GM19035 (cell line): ENCODE results near the gene SGCD.
"Not testable (repeated sequence)": the region's sequence is repeated elsewhere in the genome, so short reads cannot be mapped to it uniquely, and the experiment has no call there.

Source experiments
- ATAC-seq: cut with Tn5 transposase; IDR thresholded peaks from one replicate; pipeline ENCODE4 v1.9.1; 2021; ENCODE audit not compliant: unreplicated experiment

Gene SGCD

DNA sequence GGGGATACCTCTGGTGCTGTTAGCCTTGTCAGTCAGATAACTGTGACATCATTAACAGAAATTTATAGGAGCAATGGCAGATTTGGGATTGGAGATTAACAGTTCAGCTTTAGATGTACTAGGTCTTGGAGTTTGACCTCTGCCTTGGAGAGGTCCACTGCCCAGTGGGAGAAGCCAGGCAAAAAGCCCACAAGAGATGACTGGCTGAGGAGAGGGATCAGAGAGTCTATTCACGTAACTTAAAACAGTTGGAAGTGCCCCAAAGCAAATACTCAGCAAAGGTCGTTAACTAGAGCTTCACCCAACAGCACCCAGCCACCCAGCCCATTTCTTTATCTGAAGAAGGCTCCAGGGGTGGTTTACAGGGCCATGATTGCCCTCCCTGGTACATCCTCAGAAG lies 290.5 kb downstream of the SGCD start:
- no peak for ATAC-seq

DNA sequence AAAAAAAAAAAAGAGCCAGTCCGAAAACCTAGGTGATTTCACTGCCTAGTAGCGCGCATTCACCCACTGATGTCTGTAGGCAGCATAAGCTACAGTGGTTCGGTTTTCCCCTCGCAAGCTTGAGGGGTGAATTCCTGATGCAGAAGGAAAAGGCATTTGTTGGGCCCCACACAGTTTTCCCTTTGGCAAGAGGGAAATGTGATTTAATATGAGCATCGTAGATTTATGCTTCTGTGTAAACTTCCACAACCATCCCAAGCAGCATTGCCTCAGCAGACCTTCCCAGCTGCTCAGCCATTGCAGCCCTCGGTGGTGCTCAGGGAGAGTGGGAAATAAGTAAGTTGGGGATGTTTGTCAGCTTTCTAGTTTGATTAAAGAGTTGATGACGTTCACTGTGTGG lies 291.6 kb downstream of the SGCD start:
- no peak for ATAC-seq

DNA sequence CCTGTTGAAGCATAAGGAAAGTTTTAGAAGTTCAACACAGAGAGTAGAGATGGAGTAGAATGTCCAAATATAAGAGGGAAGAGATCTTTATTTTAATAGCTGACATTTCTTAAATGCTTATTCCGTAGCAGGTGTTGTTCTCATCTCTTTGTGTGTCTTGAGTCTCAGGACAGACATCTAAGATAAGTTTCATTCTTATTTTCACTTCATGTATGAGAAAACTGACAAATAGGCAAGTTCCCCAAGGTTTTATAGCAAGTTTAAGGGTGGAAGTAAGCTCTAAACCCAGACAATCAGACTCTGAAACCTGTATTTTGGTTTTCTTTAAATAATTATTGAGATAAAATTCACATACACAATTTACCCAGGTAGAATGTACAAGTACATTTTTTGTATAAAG lies 294.8 kb downstream of the SGCD start:
- ATAC-seq: no peak

DNA sequence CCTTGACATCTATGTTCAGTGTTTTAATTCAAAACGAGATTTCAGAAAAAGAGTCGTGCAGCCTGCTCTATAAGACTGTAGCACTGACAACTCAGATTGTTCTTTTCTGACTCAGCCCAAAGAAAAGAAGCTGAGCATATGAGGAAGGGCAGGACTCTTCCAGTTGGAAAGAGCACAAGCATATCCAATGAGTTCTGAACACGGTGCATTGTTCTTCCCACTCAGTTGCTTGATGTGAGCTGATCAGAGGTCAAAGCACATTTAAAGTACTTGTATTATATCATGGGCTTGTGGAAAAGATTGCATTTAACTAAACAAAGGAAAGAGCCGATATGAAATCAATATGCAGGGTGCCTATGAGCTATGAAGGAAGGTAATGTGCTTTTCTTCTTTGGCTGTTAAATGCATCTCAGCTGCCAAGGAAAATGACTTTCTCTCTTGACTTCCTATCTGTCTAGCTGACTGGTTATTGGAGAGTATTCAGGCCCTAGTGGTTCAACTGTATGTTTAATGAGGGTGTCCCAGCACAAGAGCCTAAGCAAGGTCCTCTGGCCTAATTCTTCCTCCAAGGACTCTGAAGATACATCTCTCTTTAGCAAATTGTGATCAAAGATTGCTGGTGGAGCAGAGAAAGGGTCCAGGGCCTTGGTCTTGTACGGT lies 296.5 kb downstream of the SGCD start:
- ATAC-seq: no peak

DNA sequence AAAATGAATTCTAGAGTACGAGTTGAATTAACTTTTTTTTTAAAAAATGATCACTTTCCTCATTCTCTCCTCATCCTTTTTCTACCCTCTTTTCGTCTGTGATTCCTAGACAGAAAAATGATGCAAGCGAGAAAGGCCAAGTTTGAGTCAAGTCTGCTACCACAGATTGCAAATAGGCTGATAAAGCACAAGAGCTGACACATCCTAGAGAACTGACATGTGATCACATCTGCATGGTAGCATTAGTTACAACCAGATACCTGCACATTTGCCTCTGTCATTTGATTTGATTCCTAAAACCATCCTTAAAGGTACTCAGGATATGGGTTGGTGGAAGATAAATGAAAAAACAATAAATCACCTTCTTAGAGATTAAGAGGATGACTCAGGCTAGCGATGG lies 297.7 kb downstream of the SGCD start:
- no peak for ATAC-seq

DNA sequence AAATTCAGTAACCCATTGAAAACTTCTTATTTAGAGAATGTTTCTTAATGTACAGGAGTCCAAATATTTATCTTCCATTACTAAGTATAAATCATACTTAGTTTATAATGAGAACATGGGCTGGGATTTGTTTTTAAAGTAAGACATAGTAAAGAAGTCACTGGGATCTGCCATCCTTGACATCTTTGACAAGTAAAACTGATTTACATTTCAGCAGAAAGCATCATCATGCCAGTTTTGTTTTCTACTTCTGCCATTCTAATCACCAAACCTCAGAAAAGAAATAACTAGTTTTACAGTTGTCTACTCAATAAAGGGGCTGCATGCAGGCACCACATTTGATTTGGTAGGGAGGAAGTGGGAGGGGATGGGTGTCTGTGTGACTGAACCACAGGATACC lies 301.5 kb downstream of the SGCD start:
- ATAC-seq: no peak

DNA sequence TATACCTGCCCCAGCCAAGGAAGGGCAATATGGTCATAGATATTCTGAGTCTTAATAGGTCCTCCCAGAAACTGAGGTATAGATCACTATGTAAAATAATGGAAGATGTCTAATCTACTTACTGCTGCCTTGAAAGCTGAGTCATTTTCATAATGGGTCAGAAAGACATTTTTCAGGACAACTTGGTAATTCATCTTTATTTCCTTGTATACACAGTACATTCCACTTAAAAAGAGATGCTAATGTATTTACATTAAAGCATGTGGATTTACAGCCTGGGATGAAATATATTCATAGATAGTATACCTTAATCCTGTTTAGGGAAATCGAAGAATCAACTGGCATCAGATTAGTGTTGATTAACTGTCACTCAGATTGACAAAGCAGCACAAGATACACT lies 304.0 kb downstream of the SGCD start:
- ATAC-seq: no peak

DNA sequence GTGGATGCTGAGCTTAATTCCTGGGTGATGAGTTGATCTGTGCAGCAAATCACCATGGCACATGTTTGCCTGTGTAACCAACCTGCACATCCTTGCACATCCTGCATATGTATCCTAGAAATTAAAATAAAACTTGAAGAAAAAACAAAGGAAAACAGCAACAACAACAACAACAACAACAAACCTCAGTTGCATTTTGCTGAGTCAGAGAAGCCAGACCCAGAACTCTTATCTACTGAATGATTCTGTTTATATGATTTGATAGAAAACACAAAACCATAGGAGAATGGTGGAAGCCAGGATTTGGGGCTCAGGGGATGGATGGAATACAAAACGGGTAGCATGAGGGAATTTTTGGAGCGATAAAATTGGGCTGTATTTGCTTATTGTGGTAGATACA lies 307.3 kb downstream of the SGCD start:
- no peak for ATAC-seq

DNA sequence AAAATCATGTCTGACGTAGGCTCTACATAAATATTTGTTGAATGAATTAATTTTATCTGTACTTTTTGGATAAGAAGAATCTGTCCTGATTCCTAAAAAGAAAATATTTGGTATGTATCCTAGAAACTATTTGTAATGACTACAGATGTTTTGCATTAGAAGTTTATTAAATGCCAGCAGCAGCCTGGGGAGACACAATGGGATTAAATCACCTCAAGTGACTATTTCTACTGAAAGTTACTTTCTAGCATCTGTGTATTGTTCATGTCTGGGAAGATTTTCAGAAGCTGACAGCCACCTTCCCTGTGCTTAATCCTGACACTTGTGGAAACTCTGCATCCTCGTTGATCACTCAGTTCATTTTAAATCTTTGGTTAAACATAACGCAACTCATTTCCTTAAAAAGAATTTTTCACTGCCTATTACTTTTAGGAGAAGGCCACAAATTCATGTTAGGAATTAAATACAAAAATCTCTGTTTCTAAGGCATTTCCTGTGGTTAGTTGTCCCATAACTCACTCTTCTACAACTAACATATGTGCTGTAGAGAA lies 313.8 kb downstream of the SGCD start:
- no peak for ATAC-seq

DNA sequence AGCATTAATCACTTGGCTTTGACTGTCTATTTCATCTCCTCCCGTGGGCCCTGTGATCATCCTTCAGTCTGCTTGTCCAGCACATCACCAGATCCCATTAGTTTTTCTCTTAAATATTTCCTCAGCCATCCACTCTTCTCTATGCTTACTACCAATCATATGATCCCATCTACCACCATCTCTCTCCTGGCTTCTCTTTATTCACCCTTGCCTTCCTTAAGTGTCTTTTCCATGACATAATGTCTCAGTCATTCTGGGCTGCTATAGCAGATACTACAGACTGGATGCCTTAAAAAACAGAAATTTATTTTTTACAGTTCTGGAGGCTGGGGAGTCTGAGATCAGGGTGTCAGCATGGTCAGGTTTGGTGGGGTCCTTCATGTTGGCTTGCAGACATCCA lies 314.7 kb downstream of the SGCD start:
- ATAC-seq: no peak

DNA sequence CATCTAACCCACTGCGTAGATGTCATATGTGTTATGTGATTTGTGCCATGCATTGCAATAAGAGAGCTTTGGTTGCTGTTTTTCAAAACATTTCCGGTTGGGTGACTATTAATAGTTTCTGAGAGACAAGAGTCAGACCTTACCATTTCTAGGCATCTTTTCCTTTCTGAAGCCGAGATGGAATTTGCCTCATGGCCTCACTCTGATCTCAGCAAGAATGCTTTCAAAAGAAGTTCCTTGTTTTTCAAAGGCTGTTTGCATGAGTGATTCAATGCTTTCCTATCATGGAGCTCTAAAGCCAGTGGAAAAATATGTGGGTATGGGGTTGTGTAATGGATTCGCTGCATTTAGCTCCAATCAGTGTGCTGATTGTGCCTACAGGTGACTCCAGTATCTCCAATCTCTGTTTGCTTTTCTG lies 320.1 kb downstream of the SGCD start:
- ATAC-seq: no peak

DNA sequence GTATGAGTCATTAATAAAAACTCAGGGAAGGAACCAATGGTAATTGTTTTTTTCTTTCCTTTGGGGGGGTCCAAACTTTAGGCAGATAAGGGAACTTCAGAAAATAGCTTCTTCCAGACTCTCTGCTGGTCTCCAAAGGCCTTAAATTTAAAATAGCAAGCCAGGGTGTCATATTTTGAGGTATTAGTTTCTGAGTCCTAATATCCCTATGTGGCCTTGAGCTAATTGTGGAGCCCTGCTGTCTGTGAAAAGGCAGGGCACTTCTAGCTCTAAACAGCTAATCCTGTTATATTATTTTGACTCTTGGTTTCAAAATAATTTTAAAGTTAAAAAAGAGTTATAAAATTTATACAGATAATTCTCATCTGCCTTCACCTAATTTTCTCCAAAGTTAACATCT lies 327.5 kb downstream of the SGCD start:
- no peak for ATAC-seq

DNA sequence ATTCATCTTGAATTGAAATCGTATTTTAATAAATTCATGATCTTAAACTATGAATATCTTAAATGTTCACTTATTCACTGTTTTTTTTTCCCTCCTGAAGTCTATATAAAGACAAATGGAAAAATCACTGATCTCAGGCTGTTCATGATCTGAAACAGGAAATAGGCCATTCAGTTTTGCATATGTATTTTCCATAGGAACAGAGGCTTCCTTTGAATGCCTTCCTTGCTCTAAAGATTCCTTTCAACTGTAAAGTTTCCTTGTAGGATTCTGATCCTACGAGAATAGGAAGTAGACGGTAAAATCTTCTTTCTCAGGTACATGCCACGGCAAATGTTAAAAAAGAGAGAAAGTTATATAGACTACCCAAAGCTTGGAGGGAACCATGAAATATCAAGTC lies 328.8 kb downstream of the SGCD start:
- ATAC-seq: no peak

DNA sequence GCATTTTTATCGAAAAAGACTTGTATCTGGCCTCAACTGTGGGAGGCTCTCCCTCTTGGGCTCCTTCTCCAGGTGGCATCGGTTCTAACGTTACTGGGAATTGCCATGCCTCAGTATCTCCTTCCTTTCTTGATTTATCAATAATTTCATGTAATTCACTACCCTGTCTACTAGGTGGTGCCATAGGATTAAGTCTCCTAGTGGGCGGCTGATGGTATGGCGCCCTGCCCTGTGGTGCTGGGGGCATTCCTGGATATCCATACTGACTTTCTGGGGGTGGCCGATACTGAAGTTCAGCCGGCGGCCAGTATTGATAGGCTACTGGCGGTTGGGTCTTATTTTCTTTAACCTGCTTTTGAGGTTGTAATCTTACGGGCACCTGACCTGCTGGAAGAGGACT lies 337.9 kb downstream of the SGCD start:
- ATAC-seq: not testable (repeated sequence)

DNA sequence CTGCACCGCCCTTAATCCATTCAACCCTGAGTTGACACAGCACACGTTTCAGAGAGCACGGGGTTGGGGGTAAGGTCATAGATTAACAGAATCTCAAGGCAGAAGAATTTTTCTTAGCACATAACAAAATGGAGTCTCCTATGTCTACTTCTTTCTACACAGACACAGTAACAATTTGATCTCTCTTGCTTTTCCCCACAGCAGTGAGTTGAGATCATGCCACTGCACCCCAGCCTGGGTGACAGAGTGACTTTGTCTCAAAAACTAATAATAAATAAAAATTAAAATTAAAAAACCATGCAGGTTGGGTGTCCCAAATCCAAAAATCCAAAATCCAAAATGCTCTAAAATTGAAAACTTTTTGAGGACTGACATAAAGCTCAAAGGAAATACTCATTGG lies 339.7 kb downstream of the SGCD start:
- not testable (repeated sequence) for ATAC-seq

DNA sequence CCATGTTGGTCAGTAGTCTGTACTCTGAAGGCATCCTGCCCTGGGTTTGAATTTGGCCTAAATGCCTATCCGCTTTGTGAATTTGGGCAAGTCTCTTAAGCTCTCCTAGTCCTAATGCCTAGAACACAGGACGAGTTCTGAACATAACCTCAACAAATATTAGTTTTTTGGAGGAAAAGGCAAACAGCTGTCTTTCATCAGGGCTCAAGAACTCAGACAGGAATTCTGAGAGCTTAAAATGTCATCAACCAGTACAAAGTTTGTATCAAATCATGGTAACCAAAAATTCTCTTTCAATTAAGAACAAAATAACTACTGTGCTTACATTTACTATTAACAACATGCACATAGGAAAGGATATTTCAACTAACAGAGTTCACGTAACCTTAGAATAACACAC lies 340.7 kb downstream of the SGCD start:
- ATAC-seq: no peak

DNA sequence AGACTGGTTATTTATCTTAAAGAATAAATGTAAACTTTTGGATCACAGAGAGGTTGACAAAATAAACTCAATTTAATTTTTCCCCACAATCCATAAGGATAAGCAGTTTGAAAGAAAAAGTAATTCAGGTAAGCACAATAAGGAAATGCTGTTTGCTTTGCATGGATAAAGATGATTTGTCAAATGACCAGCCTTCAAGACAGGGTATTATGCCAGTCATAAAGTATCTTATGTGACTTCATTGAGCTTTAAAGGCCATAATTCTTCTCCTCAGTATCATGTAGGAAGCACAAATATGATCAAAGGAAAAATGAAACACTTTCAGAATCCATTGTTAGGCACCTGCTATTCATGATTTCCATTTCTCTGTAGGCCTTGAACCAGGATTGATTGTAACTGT lies 342.5 kb downstream of the SGCD start:
- ATAC-seq: no peak

DNA sequence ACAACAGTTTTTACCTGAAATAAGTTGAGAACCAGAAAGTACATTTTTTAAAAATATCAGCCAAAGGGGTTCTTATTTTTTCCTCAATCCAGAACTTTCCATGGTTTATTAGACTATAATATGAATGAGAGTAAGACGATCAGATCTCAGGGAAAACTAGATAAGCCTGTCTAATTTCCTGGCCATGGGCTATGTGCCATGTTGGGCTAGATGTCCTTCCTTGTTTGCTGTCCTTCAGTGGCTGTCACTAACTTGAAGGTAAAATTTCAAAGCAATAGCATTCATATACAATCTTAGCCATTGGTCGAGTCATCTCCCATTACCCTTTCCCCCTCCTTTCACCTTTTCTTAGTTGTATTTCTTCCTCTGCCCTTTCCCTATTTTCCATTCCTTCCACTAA lies 343.7 kb downstream of the SGCD start:
- ATAC-seq: no peak

DNA sequence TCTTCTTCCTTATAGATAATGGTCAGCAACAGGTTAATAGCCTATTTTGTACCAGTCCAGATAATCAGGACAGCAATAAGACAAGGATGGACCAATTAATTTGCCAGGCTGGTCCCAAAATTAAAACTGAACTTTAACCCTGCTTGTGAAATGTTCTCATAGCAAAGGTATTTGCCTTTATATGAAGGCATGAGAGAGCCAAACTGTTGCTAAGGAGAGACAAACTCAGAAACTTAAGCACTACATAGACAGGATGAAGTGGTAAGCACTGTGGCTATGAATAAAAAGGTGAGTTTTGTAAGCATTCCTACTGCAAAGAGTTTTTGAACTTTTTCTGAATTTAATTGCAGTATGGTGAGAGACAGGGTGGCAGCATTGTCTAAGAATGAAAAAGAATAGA lies 348.4 kb downstream of the SGCD start:
- ATAC-seq: no peak

DNA sequence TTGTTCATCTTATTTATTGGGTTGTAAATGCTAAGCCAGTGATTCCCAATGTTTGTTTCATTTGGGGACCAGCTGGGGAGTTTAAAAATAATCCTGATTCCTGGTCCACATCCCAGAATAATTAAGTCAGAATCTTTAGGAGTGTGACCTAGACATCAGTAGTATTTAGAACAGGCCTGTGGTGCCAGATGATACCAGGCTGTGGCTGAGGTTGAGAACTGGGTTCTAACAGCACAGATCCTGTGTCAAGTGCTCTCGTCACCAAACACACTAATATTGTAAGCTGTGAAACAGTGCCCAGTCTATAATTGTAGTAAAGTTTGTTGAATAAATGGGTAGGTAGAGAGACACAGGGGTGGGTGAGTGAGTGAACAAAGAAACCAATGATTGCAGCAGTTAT lies 351.0 kb downstream of the SGCD start:
- ATAC-seq: no peak

DNA sequence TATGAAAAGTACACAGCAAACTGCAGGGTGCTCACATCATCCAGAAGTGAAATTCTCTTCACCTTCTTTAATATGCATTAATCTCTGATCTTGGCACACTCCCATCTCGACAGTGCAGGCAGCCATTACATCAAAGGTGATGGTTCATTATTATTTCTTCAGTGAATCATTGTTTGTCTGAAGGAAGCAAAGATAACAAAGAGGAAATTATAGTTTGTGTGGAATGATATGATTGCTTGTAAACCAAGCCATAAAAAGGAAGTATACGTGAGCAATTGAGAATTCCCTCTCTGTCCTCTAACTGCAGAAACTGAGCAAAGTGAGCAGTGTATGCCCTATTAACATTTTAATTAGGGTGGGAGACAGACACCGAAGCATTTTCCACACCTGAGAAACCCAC lies 351.5 kb downstream of the SGCD start:
- no peak for ATAC-seq

DNA sequence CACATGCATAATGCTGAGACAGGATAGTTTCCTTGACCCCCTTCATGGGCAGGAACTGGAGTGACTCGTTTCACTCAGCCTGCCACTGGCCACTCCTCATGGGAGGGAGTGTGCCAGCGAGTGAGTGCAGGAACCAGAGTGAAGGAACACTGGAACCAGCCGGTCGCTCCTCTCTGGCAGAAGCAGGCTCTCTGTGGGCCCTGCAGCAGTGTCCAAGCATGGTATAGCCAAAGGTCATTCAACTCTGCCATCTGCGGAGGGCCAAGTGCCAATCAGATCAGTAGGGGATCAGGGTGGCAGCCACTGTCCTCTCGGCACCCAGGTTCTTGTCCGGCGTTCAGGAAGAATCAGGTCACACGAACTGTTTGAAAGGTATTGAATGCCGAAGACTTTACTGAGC lies 353.9 kb downstream of the SGCD start:
- ATAC-seq: no peak

DNA sequence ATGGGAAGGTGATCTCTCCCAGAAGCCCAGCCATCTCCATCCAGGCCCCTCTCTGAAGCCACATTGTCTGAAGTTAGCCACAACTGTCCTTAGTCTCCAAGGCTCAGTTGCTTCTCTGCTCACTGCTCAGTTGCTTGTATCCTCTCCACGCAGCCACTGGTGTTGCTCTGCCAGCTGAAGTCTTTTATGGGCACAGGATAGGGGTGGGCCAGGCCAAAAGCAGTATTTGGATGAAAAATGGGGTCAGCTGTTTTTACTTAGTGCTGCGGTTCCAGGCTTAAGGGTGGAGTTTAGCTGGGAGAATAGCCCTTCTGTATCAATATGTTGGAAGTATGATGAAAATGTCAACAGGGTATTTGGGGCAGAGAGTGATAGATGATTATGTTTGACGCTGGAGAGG lies 354.3 kb downstream of the SGCD start:
- no peak for ATAC-seq
